Panc1 (cell line): ENCODE measurements around the gene GRK6.

Experiments
- CTCF ChIP-seq: fragments of 450-650 bp; IDR thresholded peaks from 2 replicates; pipeline ENCODE4 v1.5.1; 2017; ENCODE audit warnings: mild to moderate bottlenecking
- POLR2AphosphoS5 ChIP-seq: IDR thresholded peaks from 2 replicates; pipeline ENCODE4 v1.6.1; 2012; ENCODE audit warnings: mild to moderate bottlenecking, low read depth, low read length, moderate library complexity
- SIN3A ChIP-seq: IDR thresholded peaks from 2 replicates; pipeline ENCODE4 v1.6.1; 2012; ENCODE audit warnings: low read depth, mild to moderate bottlenecking, low read length, moderate library complexity, borderline replicate concordance; ENCODE audit not compliant: insufficient read depth
- TCF7L2 ChIP-seq: IDR thresholded peaks from 2 replicates; pipeline ENCODE4 v1.6.1; 2011; ENCODE audit warnings: mild to moderate bottlenecking, low read depth, low read length, inconsistent platforms
- TF ChIP-seq, protein P1 (sequence below), 2 experiments: IDR thresholded peaks; 2 replicates each; pipeline ENCODE4 v1.6.1; 2011 to 2012; ENCODE audit warnings: low read depth in 2 of 2, control low read depth in 1 of 2, low read length in 1 of 2, mild to moderate bottlenecking in 1 of 2, moderate library complexity in 1 of 2; ENCODE audit not compliant: insufficient read depth in 1 of 2

DNA sequence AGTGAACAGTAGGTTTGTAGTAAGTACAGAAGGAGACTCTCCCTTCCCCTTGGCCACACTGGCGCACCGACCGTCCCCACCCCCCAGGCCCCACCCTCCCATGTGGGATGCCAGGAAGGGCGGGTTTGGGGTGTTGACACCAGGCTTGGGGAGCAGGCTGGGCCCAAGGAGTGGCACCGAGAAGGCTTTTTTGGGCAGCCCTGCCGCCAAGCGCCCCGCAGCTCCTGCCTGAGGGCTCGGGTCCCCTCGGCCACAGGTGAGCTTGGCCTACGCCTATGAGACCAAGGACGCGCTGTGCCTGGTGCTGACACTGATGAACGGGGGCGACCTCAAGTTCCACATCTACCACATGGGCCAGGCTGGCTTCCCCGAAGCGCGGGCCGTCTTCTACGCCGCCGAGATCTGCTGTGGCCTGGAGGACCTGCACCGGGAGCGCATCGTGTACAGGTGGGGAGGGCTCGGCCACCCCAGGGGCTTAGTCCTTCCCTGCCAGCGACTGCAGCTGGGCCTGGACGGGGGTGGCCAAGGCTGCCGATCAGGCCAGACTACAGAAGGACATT is 7.3 kb downstream of the GRK6 start:
- TF ChIP-seq CTCF (no peak), POLR2AphosphoS5 (no peak), SIN3A (no peak), TCF7L2 (no peak)
- TF ChIP-seq, protein P1, sequence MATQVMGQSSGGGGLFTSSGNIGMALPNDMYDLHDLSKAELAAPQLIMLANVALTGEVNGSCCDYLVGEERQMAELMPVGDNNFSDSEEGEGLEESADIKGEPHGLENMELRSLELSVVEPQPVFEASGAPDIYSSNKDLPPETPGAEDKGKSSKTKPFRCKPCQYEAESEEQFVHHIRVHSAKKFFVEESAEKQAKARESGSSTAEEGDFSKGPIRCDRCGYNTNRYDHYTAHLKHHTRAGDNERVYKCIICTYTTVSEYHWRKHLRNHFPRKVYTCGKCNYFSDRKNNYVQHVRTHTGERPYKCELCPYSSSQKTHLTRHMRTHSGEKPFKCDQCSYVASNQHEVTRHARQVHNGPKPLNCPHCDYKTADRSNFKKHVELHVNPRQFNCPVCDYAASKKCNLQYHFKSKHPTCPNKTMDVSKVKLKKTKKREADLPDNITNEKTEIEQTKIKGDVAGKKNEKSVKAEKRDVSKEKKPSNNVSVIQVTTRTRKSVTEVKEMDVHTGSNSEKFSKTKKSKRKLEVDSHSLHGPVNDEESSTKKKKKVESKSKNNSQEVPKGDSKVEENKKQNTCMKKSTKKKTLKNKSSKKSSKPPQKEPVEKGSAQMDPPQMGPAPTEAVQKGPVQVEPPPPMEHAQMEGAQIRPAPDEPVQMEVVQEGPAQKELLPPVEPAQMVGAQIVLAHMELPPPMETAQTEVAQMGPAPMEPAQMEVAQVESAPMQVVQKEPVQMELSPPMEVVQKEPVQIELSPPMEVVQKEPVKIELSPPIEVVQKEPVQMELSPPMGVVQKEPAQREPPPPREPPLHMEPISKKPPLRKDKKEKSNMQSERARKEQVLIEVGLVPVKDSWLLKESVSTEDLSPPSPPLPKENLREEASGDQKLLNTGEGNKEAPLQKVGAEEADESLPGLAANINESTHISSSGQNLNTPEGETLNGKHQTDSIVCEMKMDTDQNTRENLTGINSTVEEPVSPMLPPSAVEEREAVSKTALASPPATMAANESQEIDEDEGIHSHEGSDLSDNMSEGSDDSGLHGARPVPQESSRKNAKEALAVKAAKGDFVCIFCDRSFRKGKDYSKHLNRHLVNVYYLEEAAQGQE (IDR thresholded peaks at IDR 0.05; ENCODE audit: insufficient read depth in 1 of 2, low read depth in 2 of 2, low read length in 1 of 2), result no peak
